Large intestine (tissue), 3 donors: Measurements from ENCODE around the gene ACER1. TPM values are rescaled to one million over a fixed set of nuclear protein-coding genes. Genes with fewer than 3 reads are reported as not detected.

ENCODE experiments used
- DNase-seq, 2 donors: peaks; one replicate each; pipeline versions ENCODE4 v3.0.0 to v3.0.0-alpha.2; 2013
- H3K27ac ChIP-seq: one replicate; pipeline ENCODE4 v1.5.1; 2013; ENCODE audit warnings: low read length
- H3K27me3 ChIP-seq: 2 replicates; pipeline ENCODE4 v1.6.1; 2013; ENCODE audit warnings: low read length; ENCODE audit not compliant: control insufficient read depth, insufficient read depth
- H3K36me3 ChIP-seq: 2 replicates; pipeline ENCODE4 v1.6.1; 2013; ENCODE audit warnings: low read length; ENCODE audit not compliant: control insufficient read depth, insufficient read depth
- H3K4me1 ChIP-seq: one replicate; pipeline ENCODE4 v1.6.1; 2013; ENCODE audit warnings: low read length; ENCODE audit not compliant: control insufficient read depth, insufficient read depth
- H3K4me3 ChIP-seq: one replicate; pipeline ENCODE4 v1.5.1; 2013; ENCODE audit warnings: low read length
- H3K9me3 ChIP-seq: one replicate; pipeline ENCODE4 v1.6.1; 2013; ENCODE audit warnings: mild to moderate bottlenecking, low read depth, low read length, moderate library complexity; ENCODE audit not compliant: control insufficient read depth
- WGBS: methylation state at CpG from one replicate; pipeline ENCODE4 v1.1.5; 2013; ENCODE audit warnings: low lambda C conversion rate; ENCODE audit not compliant: insufficient coverage; 5-methylcytosine and 5-hydroxymethylcytosine counted together
- polyA plus RNA-seq: library from polyadenylated mRNA; unstranded; fragments of 120-200 nt; gene quantifications from one replicate; pipeline ENCODE4 v1.2.1, GENCODE V29; 2013

Gene ACER1
- polyA plus RNA-seq, 1 donor: 0.04 TPM

GRCh38 chr19:6259312-6259861 is 74.0 kb downstream of the ACER1 start:
- Histone ChIP-seq H3K4me3 (no peak overlapping the region), H3K27me3 (no peaks in the 10 kb centered on the region), H3K4me1 (no peaks in the 10 kb centered on the region), H3K9me3 (no peaks in the 10 kb centered on the region), H3K36me3 (peaks cover 62% of the 10 kb centered on the region), H3K27ac (no peak overlapping the region)
- no CpG with 5 or more reads among the region's 12 CpGs for WGBS
- DNase-seq: no peak

GRCh38 chr19:6258812-6259311 is 74.5 kb downstream of the ACER1 start:
- WGBS: no CpG with 5 or more reads among the region's 15 CpGs
- H3K36me3 ChIP-seq: peaks cover 66% of the 10 kb centered on the region
- H3K9me3 ChIP-seq: no peaks in the 10 kb centered on the region
- H3K27ac ChIP-seq: no peak overlapping the region
- no peaks in the 10 kb centered on the region for H3K27me3 ChIP-seq
- no peak overlapping the region for H3K4me3 ChIP-seq
- no peak for DNase-seq
- H3K4me1 ChIP-seq: no peaks in the 10 kb centered on the region

Other genes with a start within 250 kb of the ACER1 start
- 13.1 TPM for gene RFX2, start 223.1 kb downstream of the ACER1 start, polyA plus RNA-seq
- 0.60 TPM for gene ACSBG2, start 197.9 kb downstream of the ACER1 start, polyA plus RNA-seq
- 44.3 TPM for gene MLLT1, start 53.6 kb downstream of the ACER1 start, polyA plus RNA-seq
- 49.3 TPM for gene CLPP, start 27.9 kb upstream of the ACER1 start, polyA plus RNA-seq
- 97.9 TPM for gene ALKBH7, start 39.2 kb upstream of the ACER1 start, polyA plus RNA-seq
- 2.5 TPM for gene PSPN, start 42.3 kb upstream of the ACER1 start, polyA plus RNA-seq
- gene GTF2F1, start 59.6 kb upstream of the ACER1 start, polyA plus RNA-seq: 99.4 TPM
- 238 TPM for gene KHSRP, start 91.2 kb upstream of the ACER1 start, polyA plus RNA-seq
- gene SLC25A41, start 100.2 kb upstream of the ACER1 start, polyA plus RNA-seq: 0.36 TPM
- 27.9 TPM for gene SLC25A23, start 126.2 kb upstream of the ACER1 start, polyA plus RNA-seq
- 41.7 TPM for gene CRB3, start 130.7 kb upstream of the ACER1 start, polyA plus RNA-seq
- gene DENND1C, start 148.2 kb upstream of the ACER1 start, polyA plus RNA-seq: 40.4 TPM
- gene TUBB4A, start 168.7 kb upstream of the ACER1 start, polyA plus RNA-seq: 7.3 TPM
- gene TNFSF9, start 197.4 kb upstream of the ACER1 start, polyA plus RNA-seq: 0.19 TPM